GM19468 (cell line): ENCODE data around the gene MYO3B.
"Not testable (repeated sequence)": the region's sequence is repeated elsewhere in the genome, so short reads cannot be mapped to it uniquely, and the experiment has no call there.

Experiments used
- ATAC-seq: cut with Tn5 transposase; IDR thresholded peaks from one replicate; pipeline ENCODE4 v1.9.1; 2021; ENCODE audit warnings: mild to moderate bottlenecking, moderate library complexity, moderate number of reproducible peaks; ENCODE audit not compliant: unreplicated experiment; ENCODE audit errors: extremely low read depth

MYO3B gene

DNA sequence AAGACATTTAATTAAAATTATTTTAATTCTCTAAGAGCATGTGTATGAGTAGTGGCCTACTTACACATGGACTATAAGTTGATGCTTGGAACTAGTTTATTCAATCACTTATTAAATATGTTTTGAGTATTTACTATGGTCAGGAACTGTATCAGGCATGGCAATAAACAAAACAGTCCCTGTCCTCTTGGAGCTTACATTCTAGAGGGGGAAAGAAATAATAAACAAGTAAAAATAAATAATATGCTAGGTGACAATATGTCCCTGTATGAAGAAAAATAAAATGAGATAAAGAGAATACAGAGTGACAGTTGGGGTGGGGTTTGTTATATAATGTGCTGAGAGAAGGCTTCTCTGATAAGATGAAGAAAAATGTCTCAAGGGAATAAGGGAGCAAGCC, 74.5 kb downstream of the MYO3B start:
- ATAC-seq: no peak

DNA sequence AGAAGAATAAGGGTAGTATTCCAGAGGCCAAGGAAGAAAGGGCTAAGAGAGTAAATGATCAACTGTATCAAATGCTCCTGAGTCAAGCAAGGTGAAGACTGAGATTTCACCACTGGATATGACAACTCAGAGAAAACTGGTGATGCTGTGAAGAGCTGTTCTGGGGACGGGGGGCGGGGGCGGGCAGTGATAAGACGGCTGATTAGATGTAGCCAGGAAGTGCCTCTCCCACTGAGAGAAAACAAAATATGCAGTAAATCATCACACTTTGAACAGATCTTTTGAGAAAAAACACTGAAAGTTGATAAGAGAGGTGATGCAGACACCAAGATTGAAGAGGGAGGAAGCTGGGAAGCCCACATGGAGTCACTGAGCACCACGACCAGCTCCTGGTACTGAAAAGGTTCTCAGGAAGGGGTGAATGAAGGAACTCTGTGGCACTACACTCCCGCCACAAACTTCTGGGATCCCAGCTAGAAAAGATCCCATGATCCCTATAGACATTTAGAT, 75.8 kb downstream of the MYO3B start:
- no peak for ATAC-seq

DNA sequence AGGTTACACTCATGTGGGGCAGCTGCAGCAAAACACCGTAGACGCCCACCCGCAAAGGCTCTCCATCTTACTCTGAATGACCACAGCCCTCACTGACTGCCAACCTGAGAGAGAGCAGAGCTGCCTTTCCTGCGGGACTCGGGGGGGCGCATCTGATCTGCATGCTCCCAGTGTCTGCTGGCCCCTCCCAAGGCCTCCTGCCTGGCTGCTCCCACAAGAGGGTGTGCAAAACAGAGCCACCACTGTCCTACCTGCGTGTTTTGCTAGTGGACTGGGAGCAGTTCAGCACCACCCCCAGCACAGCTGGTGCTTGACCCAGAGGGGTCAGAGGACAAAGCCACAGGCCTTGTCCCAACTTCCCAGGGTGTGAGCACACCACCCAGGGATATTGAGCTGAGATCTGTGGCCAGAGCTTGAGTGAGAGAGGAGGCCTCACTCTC, 76.4 kb downstream of the MYO3B start:
- no peak for ATAC-seq

DNA sequence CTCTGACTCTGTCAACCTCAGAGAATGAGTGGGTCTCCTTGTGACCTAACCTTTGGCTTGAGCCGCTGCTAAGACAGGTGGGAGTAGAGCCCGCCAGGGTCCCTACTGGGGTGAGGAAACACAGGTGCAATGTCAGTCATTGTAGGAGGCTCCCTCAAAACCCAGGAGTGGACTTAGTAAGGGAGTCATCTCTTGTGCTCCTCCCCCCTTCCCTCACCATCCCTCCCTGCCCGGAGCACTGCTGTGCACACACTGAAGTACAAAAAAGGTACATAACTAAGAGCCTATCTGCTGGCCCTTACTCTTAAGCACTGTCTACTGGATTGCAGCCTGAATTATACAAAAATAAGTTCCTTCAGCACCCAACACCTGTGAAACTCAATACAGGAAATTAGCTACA, 77.2 kb downstream of the MYO3B start:
- ATAC-seq: no peak

DNA sequence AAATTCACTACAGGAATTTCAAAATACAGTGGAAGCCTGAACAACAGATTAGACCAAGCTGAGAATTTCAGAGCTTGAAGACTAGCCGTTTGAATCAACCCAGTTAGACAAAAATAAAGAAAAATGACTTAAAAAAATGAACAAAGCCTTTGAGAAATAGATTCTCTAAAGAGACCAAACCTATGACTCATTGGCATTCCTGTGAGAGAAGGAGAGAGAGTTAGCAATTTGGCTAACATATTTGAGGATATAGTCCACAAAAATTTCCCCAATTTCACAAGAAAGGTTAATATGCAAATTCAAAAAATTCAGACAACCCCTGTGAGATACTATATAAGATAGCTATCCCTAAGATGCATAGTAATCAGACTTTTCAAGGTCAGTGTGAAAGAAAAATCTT, 78.0 kb downstream of the MYO3B start:
- ATAC-seq: no peak

DNA sequence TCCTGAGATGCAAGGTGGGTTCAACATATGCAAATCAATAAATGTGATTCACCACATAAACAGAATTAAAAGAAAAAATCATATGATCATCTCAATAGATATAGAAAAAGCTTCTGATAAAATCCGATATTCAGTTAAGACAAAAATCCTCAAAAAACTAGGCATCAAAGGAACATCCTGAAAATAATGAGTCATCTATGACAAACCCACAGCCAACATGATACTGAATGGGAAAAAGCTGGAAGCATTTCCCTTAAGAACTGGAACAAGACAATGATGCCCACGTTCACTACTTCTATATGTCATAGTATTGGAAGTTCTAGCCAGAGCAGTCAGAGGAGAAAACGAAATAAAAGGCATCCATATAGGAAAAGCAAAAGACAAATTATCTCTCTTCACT, 80.4 kb downstream of the MYO3B start:
- no peak for ATAC-seq

DNA sequence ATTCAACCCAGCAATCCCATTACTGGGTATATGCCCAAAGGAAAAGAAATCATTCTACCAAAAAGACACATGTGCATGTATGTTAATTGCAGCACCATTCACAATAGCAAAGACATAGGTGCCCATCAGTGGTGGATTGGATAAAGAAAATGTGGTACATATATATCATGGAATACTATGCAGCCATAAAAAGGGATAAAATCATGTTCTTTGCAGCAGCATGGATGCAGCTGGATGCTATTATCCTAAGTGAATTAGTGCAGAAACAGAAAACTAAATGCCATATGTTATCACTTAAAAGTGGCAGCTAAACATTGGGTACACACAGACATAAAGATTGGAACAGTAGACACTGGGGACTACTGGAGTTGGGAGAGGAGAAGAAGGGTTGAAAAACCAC, 82.2 kb downstream of the MYO3B start:
- ATAC-seq: no peak

DNA sequence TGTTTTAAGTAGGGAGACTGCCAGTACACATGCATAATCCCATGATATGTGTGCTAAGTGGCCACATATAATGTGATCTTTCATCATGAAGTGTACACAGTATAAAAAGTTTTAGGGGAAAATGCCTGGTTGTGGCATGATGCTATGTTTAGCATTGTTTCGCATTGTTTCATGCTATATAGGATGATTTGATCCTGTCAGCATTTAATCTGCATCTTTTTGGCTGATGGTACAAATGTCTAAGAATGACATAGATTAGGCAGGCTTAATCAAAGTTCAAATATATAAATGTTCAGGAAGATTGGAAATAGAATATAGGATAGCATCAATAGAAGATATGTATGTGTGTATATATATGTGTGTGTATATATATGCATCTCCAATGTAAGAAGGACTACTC, 83.6 kb downstream of the MYO3B start:
- no peak for ATAC-seq

DNA sequence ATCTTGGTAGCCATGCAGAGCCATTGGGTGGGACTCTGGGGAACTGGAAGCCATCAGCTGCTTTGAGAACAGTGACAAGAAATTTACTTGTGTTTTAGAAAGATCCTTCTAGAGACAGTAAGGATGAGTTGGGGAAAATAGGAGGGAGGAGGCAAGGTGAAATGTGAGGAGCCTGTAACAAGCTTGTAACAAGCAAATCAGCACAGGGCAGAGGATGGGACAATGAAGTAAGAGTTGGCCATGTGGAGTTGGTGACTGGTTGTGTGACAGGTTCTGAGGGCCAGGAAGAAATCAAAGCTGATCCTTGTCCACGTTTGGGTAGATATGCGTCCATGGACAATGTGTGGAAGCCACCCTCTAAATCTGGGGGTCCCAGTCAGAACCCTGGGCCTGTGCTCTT, 84.4 kb downstream of the MYO3B start:
- ATAC-seq: no peak

DNA sequence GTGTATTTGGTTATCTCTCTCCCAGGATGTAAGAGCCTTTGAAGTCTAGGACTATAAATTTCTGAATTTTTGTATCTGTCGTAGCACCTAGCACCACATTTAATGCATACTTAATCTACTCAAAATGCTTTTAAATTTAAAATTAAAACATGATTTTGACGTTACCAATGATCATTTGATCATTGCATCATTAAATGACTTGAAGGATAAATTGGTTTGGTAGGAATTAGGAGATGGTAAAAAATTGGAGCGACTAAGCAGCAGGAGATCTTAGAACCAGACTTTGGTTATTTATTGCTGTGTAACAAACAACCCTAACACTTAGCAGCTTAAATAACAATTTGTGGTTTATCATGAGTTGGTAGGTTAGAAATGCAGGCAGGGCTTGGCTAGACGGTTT, 84.9 kb downstream of the MYO3B start:
- ATAC-seq: no peak

DNA sequence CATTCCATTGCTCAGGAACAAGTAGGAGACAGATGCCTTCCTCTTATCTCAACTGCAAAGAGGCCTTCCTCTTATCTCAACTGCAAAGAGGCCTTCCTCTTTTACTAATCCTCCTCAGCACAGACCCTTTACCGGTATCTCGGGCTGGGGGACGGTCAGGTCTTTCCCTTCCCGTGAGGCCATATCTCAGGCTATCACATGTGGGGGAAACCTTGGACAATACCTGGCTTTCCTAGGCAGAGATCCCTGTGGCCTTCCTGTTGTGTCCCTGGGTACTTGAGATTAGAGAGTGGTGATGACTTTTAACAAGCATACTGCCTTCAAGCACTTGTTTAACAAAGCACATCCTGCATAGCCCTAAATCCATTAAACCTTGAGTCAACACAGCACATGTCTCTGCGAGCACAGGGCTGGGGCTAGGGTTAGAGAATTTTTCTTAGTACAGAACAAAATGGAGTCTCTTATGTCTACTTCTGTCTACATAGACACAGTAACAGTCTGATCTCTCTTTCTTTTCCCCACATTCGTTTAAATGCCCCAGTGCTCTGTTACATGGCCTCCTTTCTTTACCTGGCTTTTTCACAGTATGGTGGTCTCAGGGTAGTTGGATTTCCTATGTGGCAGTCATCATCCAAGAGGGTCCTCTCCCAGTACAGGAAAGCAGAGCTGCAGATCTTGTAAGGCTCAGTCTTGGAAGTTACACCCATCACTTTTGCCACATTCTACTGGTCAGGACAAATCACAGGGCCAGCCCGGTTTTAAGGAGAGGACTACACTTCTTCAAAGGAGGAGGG, 86.0 kb downstream of the MYO3B start:
- ATAC-seq: not testable (repeated sequence)

DNA sequence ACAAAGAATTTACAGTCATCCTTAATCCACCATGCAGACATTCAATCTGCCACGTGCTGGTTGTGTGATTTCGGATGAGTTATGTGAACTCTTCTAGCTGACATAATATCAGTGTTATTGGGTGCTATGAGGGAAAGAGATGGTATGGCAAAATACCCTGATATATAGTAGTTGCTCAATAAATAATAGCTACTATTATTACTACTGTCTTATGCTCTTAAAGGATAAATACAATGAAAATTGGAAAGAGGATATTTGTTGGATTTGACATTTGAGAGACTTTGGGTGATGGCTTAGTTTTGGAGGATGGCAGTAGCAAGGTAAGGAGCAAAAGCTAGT, 86.5 kb downstream of the MYO3B start:
- ATAC-seq: no peak

DNA sequence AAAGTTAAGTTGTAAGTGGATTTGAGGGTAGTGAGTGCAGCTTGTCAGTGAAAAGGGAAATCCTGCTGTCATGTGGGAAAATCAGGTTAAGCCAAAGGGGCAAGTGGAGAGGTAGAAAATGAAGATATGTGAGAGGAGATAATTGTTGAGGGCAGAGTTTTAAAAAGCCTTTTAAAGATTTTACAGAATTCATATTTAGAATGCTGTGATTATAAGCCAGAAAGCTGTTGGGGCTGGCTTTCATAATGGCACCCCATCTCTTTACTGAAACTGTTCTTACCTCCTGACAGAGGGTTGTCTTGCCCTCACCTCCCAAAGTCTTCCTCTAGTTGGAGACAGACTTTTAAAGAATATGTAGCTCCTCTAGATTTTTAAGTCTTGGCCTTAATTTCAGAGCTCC, 86.9 kb downstream of the MYO3B start:
- no peak for ATAC-seq

DNA sequence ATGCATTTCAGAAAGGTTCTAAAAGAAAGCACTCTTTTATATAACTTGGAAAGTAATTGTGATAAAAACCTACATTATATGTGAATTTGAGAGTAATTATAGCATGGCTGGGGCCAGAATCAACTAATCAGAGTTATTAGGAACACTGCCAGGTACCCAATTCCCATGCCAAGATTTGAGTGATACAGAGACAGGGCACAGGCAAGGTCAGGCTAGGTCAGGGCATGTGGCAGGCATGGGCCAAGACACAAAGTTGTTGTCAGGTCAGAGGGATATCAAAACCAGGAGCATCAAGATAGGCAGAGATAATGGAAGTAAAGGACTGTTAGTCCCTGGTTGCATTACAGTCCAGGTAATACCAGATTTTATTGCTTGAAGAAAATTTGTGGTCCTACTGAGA, 87.4 kb downstream of the MYO3B start:
- ATAC-seq: no peak

DNA sequence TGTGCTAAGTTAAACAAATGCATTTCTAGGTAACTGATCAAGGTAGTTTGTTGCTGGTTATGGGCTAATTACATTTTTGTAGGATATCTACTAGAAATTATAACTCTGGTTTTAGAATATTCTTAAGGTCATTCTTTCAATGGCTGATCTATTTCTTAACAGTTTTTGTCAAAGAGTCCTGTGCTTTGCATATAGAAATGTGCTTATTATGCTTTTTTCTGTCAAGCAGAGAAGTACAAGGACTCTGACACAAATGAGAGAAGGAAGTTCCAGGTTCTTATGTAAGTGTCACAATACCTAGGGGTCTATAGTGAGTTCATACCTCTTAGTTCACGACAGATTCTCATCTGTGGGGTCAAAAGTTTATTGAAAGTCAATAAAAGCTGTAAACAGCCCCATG, 88.4 kb downstream of the MYO3B start:
- ATAC-seq: no peak

DNA sequence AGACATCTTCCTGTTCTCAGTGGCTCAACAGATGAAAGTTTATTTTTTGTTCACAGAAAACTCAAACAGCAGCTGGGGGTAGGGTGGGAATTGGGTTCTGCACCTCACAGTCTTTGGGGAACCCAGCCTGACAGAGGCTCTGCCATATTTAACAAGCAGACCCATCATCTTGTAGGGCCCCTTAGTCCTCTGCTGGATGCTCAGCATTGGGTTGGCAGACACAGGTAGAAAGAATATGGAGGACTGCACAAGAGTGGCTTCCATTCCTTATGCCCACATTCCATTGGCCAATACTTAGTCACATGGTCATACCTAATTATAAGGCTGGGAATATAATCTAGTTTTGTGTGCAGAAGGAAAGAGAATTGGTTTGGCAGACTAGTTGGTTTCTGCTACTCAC, 89.1 kb downstream of the MYO3B start:
- ATAC-seq: no peak

DNA sequence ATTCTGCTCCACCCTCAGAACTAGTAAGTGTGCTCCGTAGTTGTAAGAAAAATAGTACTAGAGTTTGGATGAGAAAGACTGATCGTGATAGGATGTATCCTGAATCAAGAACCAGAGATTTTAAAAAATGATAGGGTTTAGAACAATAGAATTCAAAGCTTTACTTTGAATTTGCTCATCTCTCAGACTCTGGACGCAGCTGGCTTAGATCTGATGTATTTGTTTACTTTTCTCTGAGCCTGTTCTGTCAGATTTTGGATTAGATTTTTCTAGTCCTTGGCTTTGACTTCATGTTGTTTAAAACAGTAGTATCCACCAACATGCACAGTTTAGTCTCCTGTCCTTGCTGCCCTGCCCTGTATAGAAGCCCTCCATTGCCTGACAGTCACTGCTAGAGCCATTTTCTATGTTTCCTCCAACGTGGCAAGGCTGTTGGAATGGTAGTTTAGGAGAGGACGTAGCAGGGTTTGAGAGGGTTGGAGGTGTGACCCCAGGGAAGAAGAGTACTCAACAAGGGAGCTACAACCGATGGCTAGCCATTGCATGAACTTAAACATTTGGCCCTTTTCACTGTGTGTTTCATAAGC, 92.4 kb downstream of the MYO3B start:
- no peak for ATAC-seq

DNA sequence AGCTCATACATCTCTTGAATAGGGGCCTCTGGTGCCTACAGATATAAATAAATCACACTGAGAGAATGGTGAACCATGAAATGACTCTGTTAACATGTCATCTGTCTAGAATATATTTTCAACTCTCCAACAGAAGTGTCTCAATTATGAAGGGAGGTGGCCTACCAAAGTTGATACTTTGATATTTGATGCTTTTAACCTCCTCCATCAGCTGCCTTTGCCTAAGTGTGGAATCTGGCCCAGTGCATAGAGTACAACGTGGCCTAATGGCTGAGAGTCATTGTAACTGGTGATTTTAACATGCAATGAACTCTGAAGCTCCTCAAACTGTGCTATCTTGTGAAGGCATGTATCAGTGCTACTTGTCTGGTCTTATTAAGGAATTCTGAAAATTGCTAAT, 93.4 kb downstream of the MYO3B start:
- no peak for ATAC-seq

DNA sequence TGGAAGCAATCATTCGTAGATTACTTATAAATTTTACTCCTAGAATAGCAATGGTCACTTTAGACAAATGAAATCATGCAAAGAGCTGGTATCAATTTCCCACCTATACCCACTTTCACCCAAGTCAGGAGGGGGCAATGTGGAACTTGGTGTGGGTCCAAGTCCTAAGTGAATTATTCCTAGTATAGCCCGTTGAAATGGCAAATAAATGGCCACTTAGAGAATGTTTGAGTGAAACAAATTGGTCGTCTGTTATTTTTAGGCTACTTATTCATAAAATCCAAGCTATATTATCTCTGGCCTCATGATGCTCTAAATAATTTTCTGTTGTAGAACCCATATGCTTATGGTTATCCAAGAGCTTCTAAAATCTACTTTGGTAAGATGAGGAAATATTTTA, 98.1 kb downstream of the MYO3B start:
- ATAC-seq: no peak

DNA sequence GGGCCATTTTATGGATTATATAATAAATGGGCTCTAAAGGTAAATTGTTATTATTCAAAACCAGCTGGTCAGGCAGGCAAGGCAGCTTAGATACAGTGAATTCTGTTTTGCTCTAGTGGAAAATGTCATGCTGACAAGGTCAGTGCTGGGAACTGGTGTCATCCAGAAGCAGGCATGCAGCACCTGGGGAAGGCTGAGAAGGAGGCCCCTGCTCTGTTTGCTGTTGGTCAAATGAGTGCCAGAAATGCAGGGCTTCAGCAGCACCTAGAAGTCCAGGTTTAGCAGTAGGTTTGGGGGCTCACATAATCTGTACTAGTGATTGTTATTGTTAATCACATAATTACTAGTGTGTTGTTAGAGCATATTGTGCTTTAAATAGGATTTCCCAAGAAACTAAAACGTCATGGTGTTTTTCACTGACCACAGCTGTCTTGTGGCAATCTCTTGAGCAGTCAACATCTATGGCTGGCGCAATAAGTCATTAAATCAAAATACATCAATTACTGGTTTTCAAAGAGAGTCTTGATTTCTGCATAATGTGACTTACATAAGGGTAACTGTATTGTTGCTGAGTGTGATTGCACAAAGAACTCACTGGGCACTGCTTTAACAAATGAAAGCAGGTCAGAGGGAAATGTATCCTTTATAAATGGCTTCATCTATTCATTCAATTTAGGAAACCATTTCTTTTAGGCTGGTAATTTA, 99.1 kb downstream of the MYO3B start:
- ATAC-seq: no peak

DNA sequence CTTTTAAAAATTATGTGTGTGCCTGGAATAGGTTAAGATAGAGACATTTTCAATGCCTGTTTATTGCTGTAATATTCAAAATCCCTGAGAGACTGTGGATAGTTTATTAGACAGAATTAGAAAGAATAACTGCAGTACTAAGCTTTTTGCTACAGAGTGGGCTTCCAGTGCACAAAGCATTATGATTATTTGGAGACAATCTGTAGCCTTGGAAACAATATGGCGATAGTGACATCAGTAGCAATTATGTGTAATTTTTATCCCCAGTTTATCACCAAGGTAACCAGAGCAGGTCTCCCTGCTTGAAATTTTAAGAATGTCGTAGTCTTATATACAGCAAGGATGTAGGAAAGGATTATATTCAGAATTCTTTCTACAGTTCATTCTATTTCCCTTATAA, 100.0 kb downstream of the MYO3B start:
- no peak for ATAC-seq
